Karpas-422 (cell line): ENCODE data around the gene CX3CR1. TPM values are rescaled to one million over a fixed set of nuclear protein-coding genes. Genes with fewer than 3 reads are reported as not detected.
"Not testable (repeated sequence)": the region's sequence is repeated elsewhere in the genome, so short reads cannot be mapped to it uniquely, and the experiment has no call there.

Experiments used
- DNase-seq: peaks from one replicate; pipeline ENCODE4 v3.0.0-alpha.2; 2015
- H2AFZ ChIP-seq: fragments of 200-600 bp; sonication (generic); 2 replicates; pipeline ENCODE4 v1.6.1; 2014; ENCODE audit warnings: antibody characterized with exemption, low read length, mixed read lengths
- H3K27ac ChIP-seq: fragments of 200-600 bp; sonication (generic); 2 replicates; pipeline ENCODE4 v1.5.1; 2014; ENCODE audit warnings: mild to moderate bottlenecking, low read length, moderate library complexity
- H3K27me3 ChIP-seq: fragments of 200-600 bp; sonication (generic); 2 replicates; pipeline ENCODE4 v1.6.1; 2014; ENCODE audit warnings: low read length, mixed read lengths
- H3K36me3 ChIP-seq: fragments of 200-600 bp; sonication (generic); 2 replicates; pipeline ENCODE4 v1.6.1; 2014; ENCODE audit warnings: low read length, mixed read lengths; ENCODE audit not compliant: insufficient read depth
- H3K4me1 ChIP-seq: fragments of 200-600 bp; sonication (generic); 2 replicates; pipeline ENCODE4 v1.6.1; 2014; ENCODE audit warnings: mild to moderate bottlenecking, low read length, mixed read lengths
- H3K4me2 ChIP-seq: fragments of 200-600 bp; sonication (generic); 2 replicates; pipeline ENCODE4 v1.6.1; 2014; ENCODE audit warnings: low read length, low read depth, mild to moderate bottlenecking; ENCODE audit not compliant: poor library complexity, severe bottlenecking
- H3K4me3 ChIP-seq: fragments of 200-600 bp; sonication (generic); 2 replicates; pipeline ENCODE4 v1.5.1; 2014; ENCODE audit warnings: mild to moderate bottlenecking, antibody characterized with exemption, low read length, mixed read lengths
- H3K79me2 ChIP-seq: fragments of 200-600 bp; sonication (generic); 2 replicates; pipeline ENCODE4 v1.6.1; 2014; ENCODE audit warnings: mild to moderate bottlenecking, low read length, mixed read lengths
- H3K9ac ChIP-seq: fragments of 200-600 bp; sonication (generic); 2 replicates; pipeline ENCODE4 v1.6.0; 2014; ENCODE audit warnings: low read length
- H3K9me2 ChIP-seq: fragments of 200-600 bp; sonication (generic), shearing (Covaris generic); replicated peaks from 2 replicates; pipeline ENCODE4 v1.6.0; 2014; ENCODE audit warnings: mild to moderate bottlenecking, low read length, moderate library complexity; ENCODE audit not compliant: insufficient read depth
- H3K9me3 ChIP-seq: fragments of 300-700, 200-600 bp; sonication (generic); 2 replicates; pipeline ENCODE4 v1.6.1; 2014; ENCODE audit warnings: low read length, mixed read lengths
- H4K20me1 ChIP-seq: fragments of 200-600 bp; sonication (generic); 2 replicates; pipeline ENCODE4 v1.6.1; 2014; ENCODE audit warnings: mild to moderate bottlenecking, antibody characterized with exemption, low read length, low read depth; ENCODE audit not compliant: insufficient read depth
- total RNA-seq: library from RNA; depleted of rRNA; stranded (reverse); fragments of >200 nt; shearing (Covaris generic); gene quantifications from 2 replicates; pipeline ENCODE4 v1.2.3, GENCODE V29; 2014; ENCODE audit warnings: low replicate concordance

The CX3CR1 gene
- total RNA-seq, 1 experiment from 2014 or later, result 0.48 TPM

- Histone ChIP-seq H3K9ac (no peak overlapping the region), H3K9me2 (no peaks in the 10 kb centered on the region), H3K4me1 (peaks cover 20% of the 10 kb centered on the region), H2AFZ (no peak overlapping the region), H3K79me2 (no peaks in the 10 kb centered on the region), H3K36me3 (no peaks in the 10 kb centered on the region), H3K27me3 (no peaks in the 10 kb centered on the region), H4K20me1 (no peaks in the 10 kb centered on the region), H3K27ac (no peak overlapping the region), H3K9me3 (no peaks in the 10 kb centered on the region), H3K4me2 (no peak overlapping the region), H3K4me3 (no peak overlapping the region)
- no peak for DNase-seq
Observed at GRCh38 chr3:39234651-39235050, 45.2 kb downstream of the CX3CR1 start.

- Histone ChIP-seq H3K27me3 (no peaks in the 10 kb centered on the region), H3K27ac (no peak overlapping the region), H3K9ac (no peak overlapping the region), H3K79me2 (no peaks in the 10 kb centered on the region), H3K4me1 (peaks cover 20% of the 10 kb centered on the region), H3K9me3 (no peaks in the 10 kb centered on the region), H3K9me2 (no peaks in the 10 kb centered on the region), H3K36me3 (no peaks in the 10 kb centered on the region), H4K20me1 (no peaks in the 10 kb centered on the region), H3K4me2 (peak overlapping the region; percentile 10), H2AFZ (no peak overlapping the region), H3K4me3 (no peak overlapping the region)
- peak; percentile 67 for DNase-seq
Observed at GRCh38 chr3:39232859-39233258, 47.0 kb downstream of the CX3CR1 start.

GRCh38 chr3:39230453-39230852, 49.4 kb downstream of the CX3CR1 start:
- Histone ChIP-seq H3K4me3 (no peak overlapping the region), H3K27me3 (no peaks in the 10 kb centered on the region), H3K9me2 (no peaks in the 10 kb centered on the region), H3K9me3 (no peaks in the 10 kb centered on the region), H3K27ac (no peak overlapping the region), H4K20me1 (no peaks in the 10 kb centered on the region), H3K4me1 (peaks cover 20% of the 10 kb centered on the region), H2AFZ (no peak overlapping the region), H3K79me2 (no peaks in the 10 kb centered on the region), H3K4me2 (no peak overlapping the region), H3K36me3 (no peaks in the 10 kb centered on the region), H3K9ac (no peak overlapping the region)
- DNase-seq, result no peak

GRCh38 chr3:39228496-39228895, 51.3 kb downstream of the CX3CR1 start:
- H3K27me3 ChIP-seq, result no peaks in the 10 kb centered on the region
- H3K79me2 ChIP-seq, result no peaks in the 10 kb centered on the region
- no peak overlapping the region for H2AFZ ChIP-seq
- H3K4me1 ChIP-seq, result peaks cover 18% of the 10 kb centered on the region
- H3K27ac ChIP-seq, result no peak overlapping the region
- H3K4me2 ChIP-seq, result no peak overlapping the region
- no peaks in the 10 kb centered on the region for H3K36me3 ChIP-seq
- H3K9ac ChIP-seq, result no peak overlapping the region
- H3K9me3 ChIP-seq, result no peaks in the 10 kb centered on the region
- H4K20me1 ChIP-seq, result no peaks in the 10 kb centered on the region
- DNase-seq, result no peak
- no peaks in the 10 kb centered on the region for H3K9me2 ChIP-seq
- H3K4me3 ChIP-seq, result no peak overlapping the region

GRCh38 chr3:39227596-39227995, 52.2 kb downstream of the CX3CR1 start:
- not testable (repeated sequence) for H3K4me3 ChIP-seq, H3K4me2 ChIP-seq, H3K79me2 ChIP-seq, H4K20me1 ChIP-seq, H3K9me3 ChIP-seq, DNase-seq, H3K9ac ChIP-seq, H3K27me3 ChIP-seq, H3K27ac ChIP-seq, H3K4me1 ChIP-seq, H3K9me2 ChIP-seq, H2AFZ ChIP-seq, H3K36me3 ChIP-seq

GRCh38 chr3:39226106-39226741, 53.6 kb downstream of the CX3CR1 start:
- Histone ChIP-seq H3K27ac (no peak overlapping the region), H3K27me3 (no peaks in the 10 kb centered on the region), H3K4me2 (no peak overlapping the region), H2AFZ (no peak overlapping the region), H3K36me3 (no peaks in the 10 kb centered on the region), H3K4me1 (no peaks in the 10 kb centered on the region), H4K20me1 (no peaks in the 10 kb centered on the region), H3K9me3 (no peaks in the 10 kb centered on the region), H3K79me2 (no peaks in the 10 kb centered on the region), H3K9ac (no peak overlapping the region), H3K9me2 (no peaks in the 10 kb centered on the region), H3K4me3 (no peak overlapping the region)
- no peak for DNase-seq

- no peaks in the 10 kb centered on the region for H3K9me2 ChIP-seq
- no peak overlapping the region for H3K27ac ChIP-seq
- H2AFZ ChIP-seq, result no peak overlapping the region
- no peak for DNase-seq
- H3K79me2 ChIP-seq, result no peaks in the 10 kb centered on the region
- no peaks in the 10 kb centered on the region for H3K4me1 ChIP-seq
- no peak overlapping the region for H3K4me2 ChIP-seq
- H3K9ac ChIP-seq, result no peak overlapping the region
- no peaks in the 10 kb centered on the region for H3K9me3 ChIP-seq
- H3K4me3 ChIP-seq, result no peak overlapping the region
- no peaks in the 10 kb centered on the region for H3K27me3 ChIP-seq
- no peaks in the 10 kb centered on the region for H4K20me1 ChIP-seq
- no peaks in the 10 kb centered on the region for H3K36me3 ChIP-seq
Observed at GRCh38 chr3:39224288-39224687, 55.5 kb downstream of the CX3CR1 start.

GRCh38 chr3:39222939-39223338, 56.9 kb downstream of the CX3CR1 start:
- Histone ChIP-seq H3K4me1 (no peaks in the 10 kb centered on the region), H3K9ac (no peak overlapping the region), H3K36me3 (no peaks in the 10 kb centered on the region), H3K27me3 (no peaks in the 10 kb centered on the region), H3K79me2 (no peaks in the 10 kb centered on the region), H4K20me1 (no peaks in the 10 kb centered on the region), H3K4me2 (no peak overlapping the region), H3K4me3 (no peak overlapping the region), H3K9me3 (no peaks in the 10 kb centered on the region), H2AFZ (no peak overlapping the region), H3K9me2 (no peaks in the 10 kb centered on the region), H3K27ac (no peak overlapping the region)
- no peak for DNase-seq

- no peak overlapping the region for H3K4me2 ChIP-seq
- H3K27me3 ChIP-seq, result no peaks in the 10 kb centered on the region
- no peaks in the 10 kb centered on the region for H3K9me2 ChIP-seq
- H3K9ac ChIP-seq, result no peak overlapping the region
- no peak overlapping the region for H2AFZ ChIP-seq
- H3K36me3 ChIP-seq, result no peaks in the 10 kb centered on the region
- H3K4me3 ChIP-seq, result no peak overlapping the region
- H3K79me2 ChIP-seq, result no peaks in the 10 kb centered on the region
- no peaks in the 10 kb centered on the region for H3K4me1 ChIP-seq
- H3K27ac ChIP-seq, result no peak overlapping the region
- no peaks in the 10 kb centered on the region for H4K20me1 ChIP-seq
- no peaks in the 10 kb centered on the region for H3K9me3 ChIP-seq
- no peak for DNase-seq
Observed at GRCh38 chr3:39222462-39222861, 57.4 kb downstream of the CX3CR1 start.
